Measurements from ENCODE around the gene SLC26A3. TPM values are rescaled to one million over a fixed set of nuclear protein-coding genes. Genes with fewer than 3 reads are reported as not detected.
"Not testable (repeated sequence)": the region's sequence is repeated elsewhere in the genome, so short reads cannot be mapped to it uniquely, and the experiment has no call there.

Gene SLC26A3
- not detected in 2 replicates for total RNA-seq (2014; rRNA removed; shearing (Covaris generic))

- H3K27me3 ChIP-seq (ENCODE audit: control insufficient read depth, insufficient read depth, low read length): no peaks in the 10 kb centered on the region
Observed at GRCh38 chr7:107803009-107803610, at the start of gene SLC26A3. SLC26A3 (minus strand) TSS chr7:107803223; CDS start chr7:107794509, 8,714 bp downstream.

GRCh38 chr7:107850643-107851042 is 47.6 kb upstream of the SLC26A3 start:
- DNase-seq: no peak
- Histone ChIP-seq H3K4me3 (ENCODE audit: insufficient read depth, low read depth, low read length) (no peak overlapping the region), H3K27me3 (ENCODE audit: control insufficient read depth, insufficient read depth, low read length) (no peaks in the 10 kb centered on the region), H3K36me3 (replicated peaks; ENCODE audit: control insufficient read depth, insufficient read depth, low read length) (no peaks in the 10 kb centered on the region)

More at GRCh38 chr7:107803009-107803610, at the start of gene SLC26A3:
- H3K4me3 ChIP-seq (ENCODE audit: insufficient read depth, low read depth, low read length): no peak within 1 kb of the TSS
- DNase-seq: no peak
- H3K36me3 ChIP-seq (replicated peaks; ENCODE audit: control insufficient read depth, insufficient read depth, low read length): no peaks in the 10 kb centered on the region

- Histone ChIP-seq H3K36me3 (replicated peaks; ENCODE audit: control insufficient read depth, insufficient read depth, low read length) (no peaks in the 10 kb centered on the region), H3K27me3 (ENCODE audit: control insufficient read depth, insufficient read depth, low read length) (no peaks in the 10 kb centered on the region)
Observed at GRCh38 chr7:107850216-107850615, 47.2 kb upstream of the SLC26A3 start.

GRCh38 chr7:107848211-107848610 is 45.2 kb upstream of the SLC26A3 start:
- not testable (repeated sequence) for H3K4me3 ChIP-seq (ENCODE audit: insufficient read depth, low read depth, low read length); DNase-seq; H3K27me3 ChIP-seq (ENCODE audit: control insufficient read depth, insufficient read depth, low read length); H3K36me3 ChIP-seq (replicated peaks; ENCODE audit: control insufficient read depth, insufficient read depth, low read length)

More at GRCh38 chr7:107850216-107850615, 47.2 kb upstream of the SLC26A3 start:
- DNase-seq: peak; percentile 21
- H3K4me3 ChIP-seq (ENCODE audit: insufficient read depth, low read depth, low read length): no peak overlapping the region

GRCh38 chr7:107847836-107848175 is 44.8 kb upstream of the SLC26A3 start:
- H3K27me3 ChIP-seq (ENCODE audit: control insufficient read depth, insufficient read depth, low read length); DNase-seq; H3K4me3 ChIP-seq (ENCODE audit: insufficient read depth, low read depth, low read length); H3K36me3 ChIP-seq (replicated peaks; ENCODE audit: control insufficient read depth, insufficient read depth, low read length): not testable (repeated sequence)

- H3K4me3 ChIP-seq (ENCODE audit: insufficient read depth, low read depth, low read length): no peak overlapping the region
- DNase-seq: no peak
- no peaks in the 10 kb centered on the region for H3K27me3 ChIP-seq (ENCODE audit: control insufficient read depth, insufficient read depth, low read length)
- no peaks in the 10 kb centered on the region for H3K36me3 ChIP-seq (replicated peaks; ENCODE audit: control insufficient read depth, insufficient read depth, low read length)
Observed at GRCh38 chr7:107847168-107847835, 44.3 kb upstream of the SLC26A3 start.

GRCh38 chr7:107846324-107846723 is 43.3 kb upstream of the SLC26A3 start:
- no peaks in the 10 kb centered on the region for H3K36me3 ChIP-seq (replicated peaks; ENCODE audit: control insufficient read depth, insufficient read depth, low read length)
- H3K27me3 ChIP-seq (ENCODE audit: control insufficient read depth, insufficient read depth, low read length): no peaks in the 10 kb centered on the region
- DNase-seq: no peak
- no peak overlapping the region for H3K4me3 ChIP-seq (ENCODE audit: insufficient read depth, low read depth, low read length)

- Histone ChIP-seq H3K4me3 (ENCODE audit: insufficient read depth, low read depth, low read length) (no peak overlapping the region), H3K36me3 (replicated peaks; ENCODE audit: control insufficient read depth, insufficient read depth, low read length) (no peaks in the 10 kb centered on the region), H3K27me3 (ENCODE audit: control insufficient read depth, insufficient read depth, low read length) (no peaks in the 10 kb centered on the region)
- peak; percentile 18 for DNase-seq
Observed at GRCh38 chr7:107843184-107843583, 40.2 kb upstream of the SLC26A3 start.

- Histone ChIP-seq H3K27me3 (ENCODE audit: control insufficient read depth, insufficient read depth, low read length) (no peaks in the 10 kb centered on the region), H3K4me3 (ENCODE audit: insufficient read depth, low read depth, low read length) (no peak overlapping the region), H3K36me3 (replicated peaks; ENCODE audit: control insufficient read depth, insufficient read depth, low read length) (no peaks in the 10 kb centered on the region)
- DNase-seq: no peak
Observed at GRCh38 chr7:107842213-107842612, 39.2 kb upstream of the SLC26A3 start.

- no peak for DNase-seq
- Histone ChIP-seq H3K4me3 (ENCODE audit: insufficient read depth, low read depth, low read length) (no peak overlapping the region), H3K27me3 (ENCODE audit: control insufficient read depth, insufficient read depth, low read length) (no peaks in the 10 kb centered on the region), H3K36me3 (replicated peaks; ENCODE audit: control insufficient read depth, insufficient read depth, low read length) (no peaks in the 10 kb centered on the region)
Observed at GRCh38 chr7:107838816-107839565, 36.0 kb upstream of the SLC26A3 start.

GRCh38 chr7:107838024-107838601 is 35.1 kb upstream of the SLC26A3 start:
- DNase-seq: no peak
- no peaks in the 10 kb centered on the region for H3K27me3 ChIP-seq (ENCODE audit: control insufficient read depth, insufficient read depth, low read length)
- H3K36me3 ChIP-seq (replicated peaks; ENCODE audit: control insufficient read depth, insufficient read depth, low read length): no peaks in the 10 kb centered on the region
- H3K4me3 ChIP-seq (ENCODE audit: insufficient read depth, low read depth, low read length): no peak overlapping the region

GRCh38 chr7:107837145-107837512 is 34.1 kb upstream of the SLC26A3 start:
- Histone ChIP-seq H3K4me3 (ENCODE audit: insufficient read depth, low read depth, low read length) (no peak overlapping the region), H3K27me3 (ENCODE audit: control insufficient read depth, insufficient read depth, low read length) (no peaks in the 10 kb centered on the region)
- DNase-seq: no peak

GRCh38 chr7:107836237-107837144 is 33.5 kb upstream of the SLC26A3 start:
- DNase-seq: no peak
- Histone ChIP-seq H3K4me3 (ENCODE audit: insufficient read depth, low read depth, low read length) (no peak overlapping the region), H3K36me3 (replicated peaks; ENCODE audit: control insufficient read depth, insufficient read depth, low read length) (no peaks in the 10 kb centered on the region), H3K27me3 (ENCODE audit: control insufficient read depth, insufficient read depth, low read length) (no peaks in the 10 kb centered on the region)

More at GRCh38 chr7:107837145-107837512, 34.1 kb upstream of the SLC26A3 start:
- no peaks in the 10 kb centered on the region for H3K36me3 ChIP-seq (replicated peaks; ENCODE audit: control insufficient read depth, insufficient read depth, low read length)

GRCh38 chr7:107834401-107834800 is 31.4 kb upstream of the SLC26A3 start:
- no peak overlapping the region for H3K4me3 ChIP-seq (ENCODE audit: insufficient read depth, low read depth, low read length)
- DNase-seq: no peak
- H3K36me3 ChIP-seq (replicated peaks; ENCODE audit: control insufficient read depth, insufficient read depth, low read length): no peaks in the 10 kb centered on the region
- no peaks in the 10 kb centered on the region for H3K27me3 ChIP-seq (ENCODE audit: control insufficient read depth, insufficient read depth, low read length)

Data from H7 (cell line).